NCI-H345 treated with DMSO at 0.1 percent for 48 hours (cell line): ENCODE data around the gene MRPL36.
"Not testable (repeated sequence)": the region's sequence is repeated elsewhere in the genome, so short reads cannot be mapped to it uniquely, and the experiment has no call there.

Source experiments
- DNase-seq: peaks from one replicate; lab custom pipeline; 2025; ENCODE audit not compliant: unreplicated experiment; lab: John Stamatoyannopoulos, UW

MRPL36 gene

DNA sequence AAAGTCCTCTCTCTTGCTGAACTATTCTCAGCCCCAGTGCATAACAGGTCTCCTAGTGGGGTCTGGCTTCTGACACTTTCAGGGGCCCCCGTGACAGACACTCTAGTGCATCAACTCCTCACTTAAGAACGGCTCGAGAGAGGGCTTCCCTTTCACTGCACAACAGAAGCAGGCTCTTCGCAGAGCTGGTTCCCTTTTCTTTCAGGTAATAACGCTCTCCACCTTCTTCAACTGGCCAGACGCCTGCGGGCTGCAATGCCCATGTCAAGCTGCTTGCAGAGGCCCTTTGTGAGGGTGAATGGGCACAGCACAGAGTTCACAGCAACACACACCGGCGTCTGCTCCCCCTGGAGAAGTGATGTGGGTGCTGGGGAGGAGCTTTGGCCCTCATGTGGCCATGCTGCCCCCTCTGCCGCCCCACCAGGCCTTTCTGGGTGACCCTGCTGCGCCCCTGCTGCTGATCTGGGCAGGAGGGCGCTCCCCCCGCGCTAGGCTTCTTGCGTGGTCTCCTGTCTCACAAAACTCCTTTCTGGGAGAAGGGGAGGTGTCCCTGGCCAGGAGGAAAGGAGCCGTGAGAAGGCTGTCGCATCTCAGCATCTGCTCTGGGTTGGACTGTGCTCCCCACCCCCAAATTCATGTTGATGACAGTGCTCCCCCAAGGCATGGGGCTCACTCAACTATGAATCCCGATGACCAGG is 2.4 kb downstream of the MRPL36 start:
- no peak for DNase-seq

DNA sequence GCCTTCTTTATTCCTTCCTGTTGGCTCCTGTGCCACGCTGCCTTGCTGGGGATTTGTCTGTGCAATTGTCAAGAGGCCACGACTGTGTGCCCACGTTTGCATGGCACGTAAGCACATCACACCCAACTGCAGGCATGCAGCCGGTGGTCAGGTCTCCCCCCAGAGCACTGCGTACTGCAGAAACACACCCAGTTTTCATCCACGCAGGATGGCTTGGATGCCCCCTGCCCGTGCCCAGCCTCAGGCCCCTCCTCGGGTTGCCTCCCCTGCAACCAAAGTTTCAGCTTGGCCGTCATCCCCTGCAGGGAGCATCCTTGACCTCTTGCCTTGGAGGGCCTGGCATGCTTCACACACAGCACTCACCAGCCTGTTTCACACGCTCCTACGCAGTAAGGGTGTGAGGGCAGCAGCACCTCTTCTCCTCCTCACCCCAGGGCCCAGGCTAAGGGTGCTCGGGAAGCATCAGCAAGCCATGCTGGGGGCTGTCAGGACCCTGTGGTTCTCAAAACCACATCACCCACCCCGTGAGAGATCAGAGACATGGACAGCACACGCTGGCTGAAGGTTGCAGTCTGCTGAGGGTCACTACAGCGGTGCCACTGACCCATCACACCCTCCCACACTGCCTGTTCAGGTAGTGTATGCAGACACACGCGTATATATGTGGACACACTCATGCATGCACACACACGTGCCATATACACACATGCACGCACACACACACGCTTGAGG is 3.1 kb downstream of the MRPL36 start:
- DNase-seq, result no peak

- DNase-seq, result no peak
Observed at GRCh38 chr5:1795931-1796330, 3.7 kb downstream of the MRPL36 start.

DNA sequence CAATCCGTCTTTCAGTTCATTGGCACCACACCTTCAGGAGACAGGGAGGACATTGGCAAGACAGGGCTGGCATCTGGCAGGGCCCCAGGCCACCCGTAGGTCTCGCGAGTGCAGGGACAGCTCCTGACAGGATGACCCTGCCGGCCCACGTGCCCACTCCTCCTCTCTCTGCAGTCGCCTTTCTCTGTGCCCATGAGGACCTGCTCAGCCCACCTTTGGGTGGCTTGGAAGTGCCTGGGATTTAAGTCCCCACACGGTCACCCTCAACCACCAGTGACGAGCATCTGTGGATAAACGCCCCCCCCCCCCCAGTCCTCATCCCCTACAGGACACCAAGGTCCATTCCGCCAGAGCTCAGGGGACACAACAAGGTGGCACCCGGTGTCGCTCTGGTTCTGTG is 4.1 kb downstream of the MRPL36 start:
- no peak for DNase-seq

DNA sequence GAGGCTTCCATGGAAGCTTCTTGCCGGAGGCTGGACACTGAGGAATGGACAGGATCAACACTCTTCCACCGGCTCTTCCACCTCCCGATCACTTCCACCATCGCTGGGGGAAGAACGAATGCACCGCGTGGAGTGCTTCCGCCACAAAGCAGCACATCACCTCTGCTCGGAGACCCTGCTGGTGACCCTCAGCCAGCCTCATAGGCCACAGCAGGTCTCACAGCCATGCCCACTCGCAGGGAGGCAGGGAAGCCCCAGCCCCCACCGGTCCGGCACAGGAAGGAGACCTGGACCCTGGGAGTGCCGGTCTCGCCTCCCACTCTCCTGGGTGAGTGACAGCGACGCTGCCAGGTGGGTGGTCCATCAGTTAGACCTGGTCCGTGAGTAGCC is 4.7 kb downstream of the MRPL36 start:
- DNase-seq, result no peak

DNA sequence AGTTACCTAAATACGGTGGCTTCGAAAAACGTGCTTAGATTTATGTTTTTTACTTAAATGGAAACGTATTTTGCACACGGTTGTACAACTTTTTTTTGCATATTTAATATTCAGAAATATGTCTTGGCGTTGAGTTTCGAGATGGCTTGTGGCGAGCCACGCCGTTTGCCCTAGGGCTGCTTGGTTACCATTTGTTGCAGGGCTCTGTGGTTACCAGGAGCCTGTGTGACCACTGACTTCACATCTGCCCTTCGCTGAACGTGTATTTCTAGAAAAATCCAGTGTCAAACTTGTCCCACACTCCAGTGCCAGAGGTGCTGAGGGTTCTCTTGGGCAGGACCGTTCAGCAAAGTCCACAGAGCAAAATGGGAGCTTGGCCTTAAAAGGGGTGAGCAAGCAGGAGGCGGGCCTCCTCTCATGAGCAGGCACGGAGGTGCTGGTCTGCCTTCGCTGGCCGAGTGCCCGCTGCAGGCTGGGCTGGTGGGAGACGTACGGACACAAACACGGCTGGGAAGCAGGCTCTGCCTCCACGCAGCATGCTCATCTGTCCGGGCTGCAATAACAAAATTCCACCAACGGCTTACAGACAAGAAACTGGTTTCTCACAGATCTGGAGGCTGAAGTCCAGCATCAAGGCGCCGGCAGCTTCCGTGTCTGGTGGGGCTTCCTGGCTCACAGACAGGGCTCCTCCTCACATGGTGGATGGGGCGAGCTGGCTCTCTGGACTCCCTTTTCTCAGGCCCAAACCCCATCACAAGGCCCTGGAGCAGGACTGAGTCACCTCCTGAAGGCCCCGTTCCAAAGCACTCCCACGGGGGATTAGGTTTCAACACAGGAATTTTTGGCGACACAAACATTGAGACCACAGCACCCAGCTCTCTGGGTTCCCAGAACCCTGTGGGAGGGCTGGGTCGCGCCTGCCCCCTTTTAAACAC is 5.4 kb downstream of the MRPL36 start:
- DNase-seq, result no peak

DNA sequence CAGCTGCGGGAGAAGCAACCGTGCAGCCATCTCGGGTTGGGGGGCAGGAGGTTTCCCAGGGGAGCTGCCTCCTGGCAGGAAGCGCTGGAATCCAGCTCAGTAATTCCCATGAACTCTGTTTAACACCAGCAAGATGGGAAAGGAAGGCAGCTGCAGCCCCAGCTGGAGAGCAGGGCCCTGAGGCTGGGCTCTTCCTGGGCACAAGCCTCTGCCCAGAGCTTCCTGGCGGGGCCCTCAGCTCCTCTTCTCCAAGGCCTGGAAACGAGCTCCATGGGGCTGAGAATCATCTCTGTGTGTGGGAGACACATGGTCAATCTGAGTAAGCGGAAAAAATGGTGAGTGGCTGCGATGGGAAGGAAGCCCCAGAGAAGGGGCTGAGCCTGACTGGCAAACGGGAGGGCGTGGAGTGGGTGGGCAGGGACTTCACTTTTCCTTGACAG is 6.3 kb downstream of the MRPL36 start:
- no peak for DNase-seq

DNA sequence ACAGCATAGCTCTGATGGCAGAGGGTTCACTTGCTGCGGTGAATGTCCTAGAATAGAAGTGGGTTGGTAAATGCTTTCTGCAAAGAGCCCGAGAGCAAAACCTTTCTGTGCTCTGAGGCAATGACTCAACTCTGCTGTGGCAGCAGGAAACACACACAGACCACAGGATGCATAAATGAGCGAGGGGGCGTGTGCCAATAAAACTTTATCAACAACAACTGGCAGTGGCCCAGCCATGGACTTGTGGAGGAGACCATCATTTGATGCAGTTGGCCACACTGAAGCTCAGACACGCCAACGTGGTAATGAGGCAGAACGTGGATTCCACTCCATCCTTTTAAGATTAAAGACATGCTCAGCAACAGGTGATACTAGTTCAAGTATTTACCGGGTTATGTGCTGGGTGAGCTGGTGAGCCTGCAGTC is 6.8 kb downstream of the MRPL36 start:
- DNase-seq, result no peak

DNA sequence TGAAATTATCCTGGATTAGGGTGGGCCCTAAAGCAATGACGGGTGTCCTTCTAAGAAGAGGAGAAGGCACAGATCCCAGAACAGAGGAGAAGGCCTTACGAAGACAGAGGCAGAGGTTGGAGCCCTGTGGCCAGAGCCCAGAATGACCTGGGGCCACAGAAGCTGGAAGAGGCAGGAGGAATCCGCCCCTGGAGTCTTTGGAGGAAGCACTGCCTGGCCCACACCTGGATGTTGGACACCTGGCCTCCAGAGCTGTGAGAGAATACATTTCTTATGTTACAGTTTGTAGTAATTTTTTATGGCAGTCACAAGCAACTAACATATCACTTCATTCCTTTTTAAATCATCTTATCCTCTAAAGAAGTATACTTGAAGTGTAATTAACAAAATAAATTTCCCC is 8.5 kb downstream of the MRPL36 start:
- DNase-seq, result no peak

GRCh38 chr5:1789834-1790471 is 9.7 kb downstream of the MRPL36 start:
- no peak for DNase-seq

DNA sequence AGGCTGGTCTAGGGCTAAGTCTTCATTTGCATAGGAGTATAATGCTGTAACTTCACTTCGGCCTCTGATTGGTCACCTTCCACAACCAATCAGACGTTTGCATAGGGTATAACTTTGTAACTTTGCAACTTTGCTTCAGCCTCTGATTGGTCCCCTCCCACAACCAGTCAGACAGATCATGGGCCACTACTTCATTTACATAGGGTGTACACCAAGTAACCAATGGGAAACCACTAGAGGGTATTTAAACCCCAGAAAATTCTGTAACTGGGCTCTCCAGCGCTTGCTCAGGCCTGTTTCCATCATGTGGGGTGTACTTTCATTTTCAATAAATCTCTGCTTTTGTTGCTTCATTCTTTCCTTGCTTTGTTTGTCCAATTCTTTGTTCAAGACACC is 10.2 kb downstream of the MRPL36 start:
- DNase-seq, result not testable (repeated sequence)

DNA sequence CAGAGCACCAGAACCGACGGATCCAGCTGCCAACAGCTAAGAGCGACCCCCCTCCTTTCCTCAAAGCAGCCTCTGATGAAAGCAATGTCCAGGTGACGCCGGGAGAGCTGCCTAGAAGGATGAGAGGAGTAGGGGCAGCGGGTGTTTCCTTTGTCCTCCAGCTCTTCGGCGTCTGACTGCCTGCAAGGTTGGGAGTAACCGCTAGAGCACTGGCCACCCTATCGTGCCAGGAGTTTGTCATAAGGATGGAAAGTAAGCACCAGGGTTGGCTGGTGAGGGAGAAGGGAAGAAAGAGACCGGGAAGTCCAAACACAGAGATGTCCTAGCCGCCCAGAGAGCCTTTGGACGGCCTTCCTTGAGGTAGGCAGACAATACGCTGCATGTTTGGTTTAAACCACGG is 10.8 kb downstream of the MRPL36 start:
- no peak for DNase-seq

DNA sequence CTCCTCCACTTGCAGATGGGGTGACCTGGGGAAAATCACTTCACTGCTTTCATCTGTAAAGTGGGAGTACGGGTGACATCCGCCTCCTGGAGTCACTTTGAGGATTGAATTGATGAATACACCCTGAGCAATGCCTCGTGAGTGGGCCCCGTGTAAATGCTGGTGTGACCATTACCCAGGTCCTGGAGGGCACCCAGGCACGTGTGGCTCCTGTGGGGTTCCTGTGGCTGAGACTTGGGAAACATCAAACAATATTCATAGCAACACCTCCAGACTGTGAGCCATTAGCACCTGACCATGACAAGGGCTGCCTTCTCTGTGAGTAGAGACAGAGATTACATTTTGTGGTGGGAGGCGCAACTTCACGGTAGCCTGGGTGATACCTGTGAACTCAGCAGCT is 11.4 kb downstream of the MRPL36 start:
- no peak for DNase-seq

DNA sequence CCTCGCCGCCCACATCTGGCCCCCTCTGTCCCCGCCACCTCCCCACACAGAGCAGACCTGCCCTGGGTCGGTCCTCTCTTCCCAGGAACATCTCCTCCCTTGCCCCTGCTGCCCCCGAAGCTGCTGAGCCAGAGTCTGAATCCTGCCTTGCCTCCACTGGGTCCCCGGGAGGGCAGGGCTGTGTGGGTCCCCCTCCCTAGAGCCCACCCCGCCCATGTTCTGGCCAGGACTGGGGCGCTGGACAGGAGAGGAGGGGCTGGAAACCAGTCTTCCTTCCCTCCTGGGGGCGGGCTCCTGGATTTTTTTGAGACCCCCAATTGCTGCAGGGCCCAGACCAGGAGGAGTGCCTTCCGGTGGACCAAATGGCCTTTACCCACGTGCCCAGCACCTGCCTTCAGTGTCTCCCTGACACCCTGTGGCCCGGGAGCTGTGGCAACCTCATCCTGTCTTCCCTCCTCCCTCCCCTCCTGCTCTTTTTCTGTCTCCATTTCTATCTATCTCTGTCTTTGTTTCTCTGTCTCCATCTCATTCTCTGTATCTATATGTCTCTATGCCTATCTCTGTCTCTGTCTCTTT is 12.1 kb downstream of the MRPL36 start:
- DNase-seq, result no peak

GRCh38 chr5:1786621-1787471 is 12.8 kb downstream of the MRPL36 start:
- no peak for DNase-seq

- no peak for DNase-seq
Observed at GRCh38 chr5:1785984-1786383, 13.7 kb downstream of the MRPL36 start.

GRCh38 chr5:1785062-1785461 is 14.6 kb downstream of the MRPL36 start:
- no peak for DNase-seq

- no peak for DNase-seq
Observed at GRCh38 chr5:1784197-1785050, 15.2 kb downstream of the MRPL36 start.

GRCh38 chr5:1783216-1783554 is 16.5 kb downstream of the MRPL36 start:
- DNase-seq, result no peak
